Subcutaneous abdominal adipose tissue (tissue), 5 donors: ENCODE results near the gene APOL5.

Source experiments
- H3K27ac ChIP-seq: one replicate; pipeline ENCODE4 v1.7.0; 2013; ENCODE audit warnings: low read depth, mild to moderate bottlenecking, inconsistent platforms, low read length, moderate library complexity
- H3K27me3 ChIP-seq, 5 donors: one replicate each; pipeline ENCODE4 v1.7.0; 2013; ENCODE audit warnings: low read length in 5 of 5, inconsistent platforms in 1 of 5; ENCODE audit not compliant: control insufficient read depth in 5 of 5, insufficient read depth in 4 of 5
- H3K36me3 ChIP-seq, 5 donors: one replicate each; pipeline ENCODE4 v1.7.0; 2013; ENCODE audit warnings: low read length in 5 of 5; ENCODE audit not compliant: control insufficient read depth in 5 of 5, insufficient read depth in 5 of 5
- H3K4me1 ChIP-seq, 5 donors: one replicate each; pipeline ENCODE4 v1.7.0; 2013; ENCODE audit warnings: low read length in 5 of 5, mild to moderate bottlenecking in 3 of 5, moderate library complexity in 1 of 5; ENCODE audit not compliant: control insufficient read depth in 5 of 5, insufficient read depth in 5 of 5
- H3K4me3 ChIP-seq, 5 donors: one replicate each; pipeline ENCODE4 v1.7.0; 2013; ENCODE audit warnings: low read length in 5 of 5, low read depth in 1 of 5
- H3K9ac ChIP-seq, 5 donors: one replicate each; pipeline ENCODE4 v1.7.0; 2013; ENCODE audit warnings: low read length in 5 of 5, mild to moderate bottlenecking in 4 of 5, moderate library complexity in 3 of 5
- H3K9me3 ChIP-seq, 5 donors: one replicate each; pipeline ENCODE4 v1.7.0; 2013; ENCODE audit warnings: low read length in 5 of 5; ENCODE audit not compliant: control insufficient read depth in 5 of 5
- donor health status: healthy.
- donor health status: healthy.
- donor health status: healthy.
- donor health status: healthy.
- donor health status: healthy.

The APOL5 gene

DNA sequence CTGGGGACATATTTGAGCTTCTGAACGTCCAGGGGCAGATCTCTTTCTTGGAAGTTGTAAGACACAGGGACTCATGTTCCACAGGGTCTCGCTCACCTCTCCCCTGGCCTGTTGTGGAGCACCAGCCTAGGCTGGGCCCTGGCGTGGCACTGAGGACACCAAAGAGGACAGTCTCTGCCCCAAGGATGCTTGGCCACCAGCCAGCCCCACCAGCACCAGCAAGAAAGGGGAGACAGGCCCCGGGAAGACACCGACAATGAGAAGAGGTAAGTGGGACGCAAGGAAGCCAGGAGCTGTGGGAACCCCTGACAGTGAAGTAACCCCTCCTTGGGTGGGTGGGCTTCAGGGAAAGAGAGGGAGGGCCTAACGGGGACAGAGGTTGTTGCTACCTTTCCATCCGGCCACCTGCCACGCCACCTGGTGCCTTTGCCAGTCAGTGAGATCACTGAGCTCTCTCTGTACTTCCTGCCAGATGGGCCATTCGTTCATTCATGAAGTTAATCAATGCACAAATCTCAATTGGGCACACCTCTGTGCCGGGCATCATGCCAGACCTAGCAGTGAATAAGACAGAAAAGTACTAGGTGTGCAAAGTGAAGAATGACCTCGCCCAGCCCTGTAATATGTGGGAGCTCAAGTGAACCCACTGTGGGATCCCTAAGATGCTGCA, 11.1 kb downstream of the APOL5 start:
- no peaks in the 10 kb centered on the region for H3K36me3 ChIP-seq
- H3K27me3 ChIP-seq = no peaks in the 10 kb centered on the region
- H3K4me3 ChIP-seq = no peak overlapping the region
- H3K27ac ChIP-seq = no peak overlapping the region
- no peaks in the 10 kb centered on the region for H3K9me3 ChIP-seq
- peaks cover 0 to 11% (median 10%) of the 10 kb centered on the region in 5 donors for H3K4me1 ChIP-seq
- no peak overlapping the region for H3K9ac ChIP-seq

DNA sequence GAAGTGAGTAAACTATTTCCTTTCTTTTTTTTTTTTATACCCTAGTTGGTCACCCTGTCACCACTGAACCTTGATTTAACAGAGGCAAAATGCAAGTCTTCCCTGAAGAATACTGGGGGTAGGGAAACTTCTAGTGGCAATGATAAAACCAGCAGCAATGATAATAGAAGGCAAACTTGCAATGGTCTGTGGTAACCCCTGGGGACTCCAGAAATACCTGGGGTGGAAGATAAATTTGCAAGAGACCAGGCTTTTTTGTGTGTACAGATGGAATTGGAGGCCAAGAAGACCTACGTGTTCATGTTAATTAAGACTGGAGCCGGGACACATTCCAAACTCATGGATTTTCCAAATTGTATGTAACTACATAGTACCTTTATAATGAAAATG, 11.6 kb downstream of the APOL5 start:
- H3K36me3 ChIP-seq = no peaks in the 10 kb centered on the region
- H3K9me3 ChIP-seq = no peaks in the 10 kb centered on the region
- peaks cover 0 to 16% (median 15%) of the 10 kb centered on the region in 5 donors for H3K4me1 ChIP-seq

DNA sequence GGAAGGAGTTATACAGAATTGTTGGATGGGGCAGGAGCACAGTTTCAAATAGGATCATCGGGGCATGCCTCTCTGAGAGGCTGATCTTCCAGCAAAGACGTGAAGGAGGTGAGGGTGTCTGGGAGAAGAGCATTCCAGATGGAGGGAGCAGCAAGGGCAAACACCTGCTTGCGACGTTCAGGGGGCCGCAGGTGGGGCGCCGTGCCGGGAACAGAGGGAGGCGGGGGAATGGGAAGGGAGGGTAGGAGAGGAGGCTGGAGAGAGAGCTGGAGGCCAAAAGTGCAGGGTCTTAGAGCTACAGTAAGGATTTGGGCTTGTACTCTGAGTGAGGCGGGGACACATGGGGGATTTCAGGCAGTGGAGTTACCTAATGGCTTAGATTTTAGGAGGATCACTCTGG, 13.6 kb downstream of the APOL5 start:
- no peaks in the 10 kb centered on the region for H3K36me3 ChIP-seq
- no peaks in the 10 kb centered on the region for H3K27me3 ChIP-seq
- H3K9ac ChIP-seq = no peak overlapping the region
- peaks cover 0 to 25% (median 17%) of the 10 kb centered on the region in 5 donors for H3K4me1 ChIP-seq
- H3K27ac ChIP-seq = no peak overlapping the region
- no peaks in the 10 kb centered on the region for H3K9me3 ChIP-seq
- no peak overlapping the region for H3K4me3 ChIP-seq

More for the DNA sequence above, 11.6 kb downstream of the APOL5 start:
- Histone ChIP-seq H3K9ac (no peak overlapping the region), H3K27ac (no peak overlapping the region), H3K27me3 (no peaks in the 10 kb centered on the region), H3K4me3 (no peak overlapping the region)

DNA sequence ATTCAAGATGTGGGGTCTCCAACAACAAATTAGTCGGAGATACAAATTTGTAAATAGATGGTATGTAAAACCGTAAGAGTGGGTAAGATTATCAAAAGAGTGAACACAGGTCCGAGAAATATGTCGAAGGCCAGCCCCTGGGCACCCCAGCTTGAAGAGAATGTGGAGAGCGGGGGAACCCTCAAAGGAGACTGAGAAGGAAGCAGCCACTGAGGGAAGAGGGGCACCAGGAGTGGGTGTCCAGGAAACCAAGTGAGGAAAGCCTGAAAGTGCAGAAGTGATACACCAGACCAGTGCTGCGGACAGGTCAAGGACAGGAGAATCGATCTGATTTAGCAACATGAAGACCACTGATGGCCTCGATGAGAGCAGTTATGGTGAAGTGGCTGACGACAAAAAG, 14.4 kb downstream of the APOL5 start:
- Histone ChIP-seq H3K36me3 (no peaks in the 10 kb centered on the region), H3K4me3 (no peak overlapping the region), H3K4me1 (peaks cover 0 to 25% (median 17%) of the 10 kb centered on the region in 5 donors), H3K9me3 (no peaks in the 10 kb centered on the region), H3K9ac (no peak overlapping the region), H3K27ac (no peak overlapping the region), H3K27me3 (no peaks in the 10 kb centered on the region)

DNA sequence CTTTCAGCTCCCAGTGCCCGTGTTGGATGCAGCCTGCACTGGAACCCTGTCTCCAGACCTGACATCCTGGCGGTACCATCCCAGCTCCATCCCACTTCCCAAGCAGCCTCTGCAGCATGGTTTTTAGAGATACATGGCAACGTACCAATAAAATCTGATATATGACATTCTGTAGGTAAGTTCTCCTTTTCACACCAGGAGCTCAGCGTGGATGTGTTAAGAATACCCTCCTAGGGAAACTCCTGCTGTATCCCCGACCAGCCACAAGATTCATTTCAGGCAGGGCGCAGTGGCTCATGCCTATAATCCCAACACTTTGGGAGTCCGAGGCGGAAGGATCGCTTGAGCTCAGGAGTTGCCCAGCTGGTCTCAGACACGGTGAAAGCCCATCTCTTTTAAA, 15.4 kb downstream of the APOL5 start:
- H3K9ac ChIP-seq = no peak overlapping the region
- H3K4me3 ChIP-seq = no peak overlapping the region
- no peaks in the 10 kb centered on the region for H3K27me3 ChIP-seq
- H3K36me3 ChIP-seq = peaks cover 0 to 4% (median 0%) of the 10 kb centered on the region in 5 donors
- peaks cover 0 to 25% (median 17%) of the 10 kb centered on the region in 5 donors for H3K4me1 ChIP-seq
- no peaks in the 10 kb centered on the region for H3K9me3 ChIP-seq
- H3K27ac ChIP-seq = no peak overlapping the region

DNA sequence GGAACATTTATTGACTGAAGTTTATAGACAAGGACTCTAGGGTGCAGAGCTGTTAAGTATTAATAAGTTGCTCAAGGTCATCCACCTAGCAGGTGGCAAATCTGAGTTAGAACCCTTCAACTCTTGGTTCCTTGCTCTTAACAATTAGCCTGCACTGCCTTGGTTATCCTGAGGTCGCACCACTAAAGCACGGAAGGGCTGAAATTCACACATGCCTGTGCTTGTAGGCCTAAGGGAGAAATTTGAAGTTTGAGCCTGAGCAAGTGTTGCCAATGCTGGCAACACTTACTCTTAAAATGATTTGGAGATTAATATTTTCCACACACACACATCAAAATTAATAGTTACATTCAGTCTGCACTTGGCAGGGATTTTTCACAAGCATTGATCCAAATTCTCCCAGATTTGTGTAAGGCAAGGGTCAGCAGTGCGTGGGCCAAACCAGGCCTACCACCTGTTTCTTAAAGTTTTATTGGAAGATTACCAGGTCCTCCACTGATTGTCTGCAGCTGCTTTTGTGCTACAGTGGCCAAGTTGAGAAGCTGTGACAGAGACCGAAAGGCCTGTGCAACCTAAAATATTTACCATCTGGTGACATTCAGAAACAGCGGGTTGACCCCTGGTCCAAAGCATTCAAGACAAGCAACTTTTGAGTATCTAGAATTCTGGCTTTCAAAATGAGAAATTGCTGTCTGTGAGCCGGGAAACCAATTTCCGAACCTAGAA, 16.3 kb downstream of the APOL5 start:
- Histone ChIP-seq H3K27me3 (no peaks in the 10 kb centered on the region), H3K4me1 (peaks cover under 1 to 34% (median 20%) of the 10 kb centered on the region in 5 donors), H3K36me3 (peaks cover 0 to 6% (median under 1%) of the 10 kb centered on the region in 5 donors), H3K27ac (peak overlapping the region; percentile 55), H3K9ac (peak overlapping the region in 1 of 5 donors; percentile 10), H3K4me3 (no peak overlapping the region), H3K9me3 (no peaks in the 10 kb centered on the region)

DNA sequence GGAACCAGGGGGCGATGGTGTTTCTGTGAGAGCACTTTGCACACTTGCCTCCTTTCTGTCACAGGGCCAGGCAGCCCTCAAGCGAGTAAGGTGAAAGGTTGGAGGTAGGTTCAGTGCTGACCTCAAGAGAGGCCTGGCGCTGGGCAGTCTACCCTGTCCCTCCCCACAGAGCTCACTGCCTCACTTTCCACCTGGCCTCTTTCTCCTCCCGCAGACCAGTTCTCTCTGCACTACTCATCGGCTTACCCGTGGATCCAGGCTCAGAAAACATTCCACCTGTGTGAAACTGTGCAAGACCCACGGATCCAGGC, 16.8 kb downstream of the APOL5 start:
- Histone ChIP-seq H3K27me3 (no peaks in the 10 kb centered on the region), H3K27ac (peak overlapping the region; percentile 55)

DNA sequence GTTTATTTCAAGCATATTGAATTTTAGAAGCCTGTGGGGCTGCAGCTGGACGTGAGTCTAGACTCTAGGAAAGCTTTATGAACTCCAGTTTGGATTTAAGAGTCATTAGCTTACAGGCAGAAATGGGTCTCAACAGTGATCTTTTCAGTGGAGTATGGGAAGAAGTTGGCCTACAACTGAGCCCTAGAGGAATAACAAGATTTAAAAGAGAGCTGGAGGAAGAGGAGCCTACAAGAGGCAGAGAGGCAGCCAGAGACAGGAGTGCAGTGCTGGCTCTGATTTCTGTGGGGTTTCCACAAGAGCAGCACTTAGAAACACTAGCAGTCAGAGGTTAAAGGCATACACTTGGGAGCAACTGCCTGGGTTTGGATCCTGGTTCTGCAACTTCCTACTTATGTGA, 17.9 kb downstream of the APOL5 start:
- peaks cover 0 to 6% (median 4%) of the 10 kb centered on the region in 5 donors for H3K36me3 ChIP-seq
- H3K27ac ChIP-seq = peak overlapping the region; percentile 44
- H3K9ac ChIP-seq = no peak overlapping the region
- H3K4me3 ChIP-seq = no peak overlapping the region
- H3K27me3 ChIP-seq = no peaks in the 10 kb centered on the region
- no peaks in the 10 kb centered on the region for H3K9me3 ChIP-seq
- peaks cover 2 to 49% (median 33%) of the 10 kb centered on the region in 5 donors for H3K4me1 ChIP-seq

More for the DNA sequence above, 16.8 kb downstream of the APOL5 start:
- peak overlapping the region in 1 of 5 donors; percentile 10 for H3K9ac ChIP-seq
- no peak overlapping the region for H3K4me3 ChIP-seq
- no peaks in the 10 kb centered on the region for H3K9me3 ChIP-seq
- peaks cover 2 to 40% (median 25%) of the 10 kb centered on the region in 5 donors for H3K4me1 ChIP-seq
- H3K36me3 ChIP-seq = peaks cover 0 to 6% (median 4%) of the 10 kb centered on the region in 5 donors

DNA sequence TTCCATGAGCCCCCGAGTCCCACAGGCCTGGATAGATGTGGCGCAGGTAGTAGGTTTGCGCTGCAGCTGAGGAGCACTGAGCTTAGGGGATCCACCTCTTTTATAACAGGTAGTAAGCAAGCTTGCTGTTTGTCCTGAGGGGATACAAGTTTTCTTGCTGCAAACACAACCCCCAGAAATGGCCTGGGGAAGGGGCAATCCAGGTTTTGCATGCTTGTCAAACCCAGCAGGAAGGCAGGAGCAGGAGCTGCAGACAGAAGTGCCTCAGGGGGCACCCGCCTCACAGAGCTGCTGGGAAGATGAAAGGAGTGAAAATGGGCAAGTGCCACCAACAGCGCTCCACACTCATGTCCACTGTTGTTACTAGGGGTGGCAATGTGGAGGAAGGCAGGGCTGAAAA, 18.5 kb downstream of the APOL5 start:
- H3K4me3 ChIP-seq = no peak overlapping the region
- H3K27me3 ChIP-seq = no peaks in the 10 kb centered on the region
- no peaks in the 10 kb centered on the region for H3K9me3 ChIP-seq
- no peak overlapping the region for H3K27ac ChIP-seq
- H3K9ac ChIP-seq = no peak overlapping the region
- H3K4me1 ChIP-seq = peaks cover 2 to 56% (median 40%) of the 10 kb centered on the region in 5 donors
- H3K36me3 ChIP-seq = peaks cover 0 to 6% (median 4%) of the 10 kb centered on the region in 5 donors

DNA sequence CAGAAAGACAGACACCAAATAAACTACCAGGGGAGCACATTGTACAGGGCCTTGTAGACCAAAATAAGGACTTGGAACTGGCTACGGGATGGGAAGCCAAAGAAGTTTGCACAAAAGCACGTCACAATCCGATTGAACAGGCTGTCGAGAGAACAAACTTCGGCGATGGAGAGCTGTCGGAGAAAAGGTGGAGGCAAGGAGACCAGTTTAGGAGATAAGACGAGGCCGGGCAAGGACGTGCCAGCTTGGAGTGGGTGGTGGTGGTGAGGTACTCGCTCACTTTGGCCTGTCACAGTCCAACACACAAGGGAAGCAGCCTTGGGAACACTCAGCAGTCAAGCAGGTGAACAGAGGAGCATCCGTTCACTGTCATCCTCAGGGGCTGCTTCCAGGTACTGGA, 19.0 kb downstream of the APOL5 start:
- H3K4me1 ChIP-seq = peaks cover 2 to 60% (median 42%) of the 10 kb centered on the region in 5 donors
- H3K36me3 ChIP-seq = peaks cover 0 to 6% (median 4%) of the 10 kb centered on the region in 5 donors
- no peak overlapping the region for H3K27ac ChIP-seq
- H3K9ac ChIP-seq = no peak overlapping the region
- no peaks in the 10 kb centered on the region for H3K9me3 ChIP-seq
- no peaks in the 10 kb centered on the region for H3K27me3 ChIP-seq
- no peak overlapping the region for H3K4me3 ChIP-seq
